ENCODE measurements around the gene FSTL4.

DNA sequence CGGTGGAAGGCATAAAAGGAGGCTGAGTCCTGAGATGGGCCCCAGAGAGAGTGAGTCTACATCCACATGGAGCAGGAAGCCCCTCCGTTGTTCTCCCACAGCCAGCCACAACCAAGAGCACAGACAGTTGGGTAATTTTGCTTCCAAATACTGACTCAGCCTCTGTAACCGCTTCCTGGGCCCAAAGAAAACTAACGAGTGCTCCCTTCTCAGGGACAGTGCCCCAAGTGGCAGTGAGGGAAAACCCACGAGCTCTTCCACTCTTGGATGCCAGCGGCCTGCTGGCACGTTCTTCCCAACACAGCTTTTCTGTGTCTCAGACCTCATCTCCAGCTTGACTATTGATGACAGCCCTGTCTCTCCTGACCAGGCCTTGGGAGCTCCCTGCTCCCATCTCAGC, 207.6 kb downstream of the FSTL4 start:
- TF ChIP-seq, protein P1, sequence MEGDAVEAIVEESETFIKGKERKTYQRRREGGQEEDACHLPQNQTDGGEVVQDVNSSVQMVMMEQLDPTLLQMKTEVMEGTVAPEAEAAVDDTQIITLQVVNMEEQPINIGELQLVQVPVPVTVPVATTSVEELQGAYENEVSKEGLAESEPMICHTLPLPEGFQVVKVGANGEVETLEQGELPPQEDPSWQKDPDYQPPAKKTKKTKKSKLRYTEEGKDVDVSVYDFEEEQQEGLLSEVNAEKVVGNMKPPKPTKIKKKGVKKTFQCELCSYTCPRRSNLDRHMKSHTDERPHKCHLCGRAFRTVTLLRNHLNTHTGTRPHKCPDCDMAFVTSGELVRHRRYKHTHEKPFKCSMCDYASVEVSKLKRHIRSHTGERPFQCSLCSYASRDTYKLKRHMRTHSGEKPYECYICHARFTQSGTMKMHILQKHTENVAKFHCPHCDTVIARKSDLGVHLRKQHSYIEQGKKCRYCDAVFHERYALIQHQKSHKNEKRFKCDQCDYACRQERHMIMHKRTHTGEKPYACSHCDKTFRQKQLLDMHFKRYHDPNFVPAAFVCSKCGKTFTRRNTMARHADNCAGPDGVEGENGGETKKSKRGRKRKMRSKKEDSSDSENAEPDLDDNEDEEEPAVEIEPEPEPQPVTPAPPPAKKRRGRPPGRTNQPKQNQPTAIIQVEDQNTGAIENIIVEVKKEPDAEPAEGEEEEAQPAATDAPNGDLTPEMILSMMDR (IDR thresholded peaks at IDR 0.05 in 4 of 5, conservative IDR thresholded peaks at IDR 0.05 in 1 of 5) = no peak
- no peak for TF ChIP-seq POLR2A (IDR thresholded peaks at IDR 0.05)

All from gastrocnemius medialis (tissue), 4 donors.